NCI-H2107 (cell line): ENCODE results near the gene COX11.

Experiments
- DNase-seq: peaks from one replicate; lab custom pipeline; 2025; lab: John Stamatoyannopoulos, UW

COX11 gene

DNA sequence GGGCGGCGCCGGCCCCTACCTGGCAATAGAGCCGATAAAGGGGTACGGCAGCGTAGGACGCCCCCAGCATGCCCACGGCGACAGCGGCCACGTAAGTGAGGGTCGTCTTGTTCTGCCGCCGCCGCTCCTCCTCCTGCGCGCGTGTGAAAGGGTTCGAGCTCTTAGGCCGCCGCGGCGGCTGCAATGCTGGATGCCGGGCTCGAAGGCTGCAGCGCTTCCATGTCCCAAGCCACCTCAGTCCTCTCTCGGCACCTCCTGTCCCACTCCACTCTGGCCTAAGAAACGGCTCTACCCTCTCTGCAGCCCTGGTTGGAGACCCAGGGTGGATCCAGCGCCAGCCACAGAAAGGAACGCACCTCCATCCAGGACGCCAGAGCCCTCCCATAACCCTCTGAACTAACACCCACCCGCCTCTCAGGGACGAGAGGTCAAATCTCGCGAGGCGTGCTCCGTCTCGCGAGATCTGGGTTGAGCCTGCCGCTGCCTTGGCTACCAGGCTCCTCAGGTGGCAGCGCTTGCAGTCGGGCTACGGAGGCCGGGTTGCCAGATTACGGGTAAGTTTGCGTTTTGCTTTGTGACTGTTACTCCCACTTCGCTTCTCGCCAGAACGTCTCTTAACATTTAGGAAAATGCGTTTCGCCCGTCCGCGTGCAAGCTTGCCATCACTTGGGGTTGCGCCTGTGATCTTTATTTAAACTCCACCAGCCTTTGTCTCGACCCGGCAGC is at the start of gene COX11, which contains the start of gene STXBP4:
COX11 (minus strand) TSS at position 393 of the 726 bp plus-strand sequence; CDS start at position 385, 8 bp downstream.
STXBP4 (plus strand) TSS at position 504 of the 726 bp plus-strand sequence. CDS start 17,455 bp downstream, outside the sequence.
- DNase-seq: peak; percentile 90

GRCh38 chr17:55005520-55005919 is 37.1 kb upstream of the COX11 start:
- no peak for DNase-seq

GRCh38 chr17:55004484-55004883 is 36.0 kb upstream of the COX11 start:
- no peak for DNase-seq

DNA sequence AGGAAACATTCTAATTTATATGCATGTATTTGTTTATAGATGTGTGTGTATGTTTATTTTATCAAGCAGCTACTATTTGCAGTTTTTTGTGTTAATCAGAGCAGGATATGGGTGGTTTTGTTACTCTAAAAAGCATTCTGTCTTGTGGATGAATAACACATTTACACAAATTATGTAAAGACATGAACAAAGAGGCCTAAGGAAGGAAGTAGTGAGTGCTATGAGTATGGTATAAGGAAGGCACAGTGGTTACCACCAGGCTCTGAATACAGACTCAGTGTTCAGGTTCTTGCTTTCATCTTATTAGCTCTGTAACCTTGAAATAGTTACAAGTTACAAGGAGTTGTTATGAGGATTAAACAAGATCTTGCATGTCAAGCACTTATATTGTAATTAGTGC is 34.0 kb upstream of the COX11 start:
- DNase-seq: no peak

DNA sequence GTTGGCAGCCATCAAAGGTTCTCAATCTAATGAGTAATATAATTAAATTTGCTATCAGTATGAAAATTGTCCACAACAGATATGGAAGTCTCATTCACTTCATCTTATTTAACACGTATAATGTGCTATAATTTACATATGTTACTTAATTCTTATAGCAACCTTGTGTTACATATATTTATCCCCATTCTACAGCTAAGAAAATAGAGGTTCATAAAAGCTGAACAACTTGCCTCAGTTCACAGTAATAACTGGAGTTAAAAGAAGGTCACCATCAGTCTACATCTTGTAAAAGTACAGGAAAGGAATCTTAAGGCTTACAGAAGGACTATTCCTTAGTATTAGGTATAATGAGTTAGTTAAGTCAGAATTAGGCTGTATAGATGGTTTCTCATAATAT is 28.0 kb upstream of the COX11 start:
- DNase-seq: no peak

GRCh38 chr17:54992797-54993639 is 24.6 kb upstream of the COX11 start:
- peak; percentile 10 for DNase-seq

GRCh38 chr17:54991567-54991966 is 23.1 kb upstream of the COX11 start:
- DNase-seq: no peak

- DNase-seq: no peak
Measured at GRCh38 chr17:54990118-54990517, 21.7 kb upstream of the COX11 start.

DNA sequence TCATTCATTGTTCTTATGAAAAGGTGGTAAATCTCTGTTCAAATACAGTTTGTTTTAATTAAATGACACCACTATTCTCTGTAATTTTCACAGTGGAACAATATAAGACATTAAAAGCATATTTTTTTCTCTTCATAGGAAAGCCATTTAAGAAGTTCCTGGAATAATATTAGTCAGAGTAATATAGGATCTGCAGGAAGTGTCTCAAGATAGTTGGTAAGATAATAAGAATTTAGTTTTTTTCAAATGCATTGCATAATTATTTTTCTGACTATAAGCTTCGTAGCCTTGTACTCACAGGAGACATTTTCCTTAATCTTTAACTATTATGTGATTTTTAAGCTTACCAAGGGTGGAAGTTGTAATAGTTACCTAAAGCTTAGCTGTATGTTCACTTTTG is 17.0 kb upstream of the COX11 start:
- DNase-seq: no peak

DNA sequence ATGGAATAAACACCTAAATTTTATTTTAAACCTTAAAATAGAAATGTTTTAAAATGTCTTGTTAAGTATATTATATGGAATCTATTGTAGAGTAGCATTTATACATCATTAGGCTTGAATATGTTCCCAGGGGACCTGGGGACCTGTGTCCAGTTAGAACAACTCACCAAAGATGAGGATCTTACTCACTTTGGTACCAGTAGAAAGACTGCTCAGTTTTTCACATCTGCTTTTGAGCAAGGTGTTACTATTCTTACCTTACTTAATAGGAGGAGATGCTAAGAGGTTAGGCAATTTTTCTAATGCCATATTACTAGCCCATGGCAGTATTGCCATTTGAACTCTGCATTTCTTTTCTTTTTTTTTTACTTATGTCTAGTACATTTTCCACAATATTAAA is 14.8 kb upstream of the COX11 start:
- no peak for DNase-seq

DNA sequence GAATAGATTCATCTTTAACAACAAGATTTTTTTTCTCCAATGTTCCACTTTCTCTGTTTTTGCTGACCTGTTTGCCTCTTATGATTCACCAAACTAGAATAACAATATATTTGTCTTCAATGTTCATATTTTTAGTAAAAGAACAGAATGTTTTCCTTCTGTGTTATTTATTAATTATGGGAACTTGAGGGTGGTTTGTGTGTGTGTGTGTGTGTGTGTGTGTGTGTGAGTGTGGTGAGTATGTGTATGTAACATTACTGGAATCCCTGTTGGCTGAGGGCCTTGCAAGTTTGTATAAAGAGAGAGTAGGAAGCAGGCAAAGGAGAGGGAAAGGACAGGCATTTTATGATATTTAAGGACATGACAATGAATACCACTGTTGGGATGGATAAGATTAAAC is 13.9 kb upstream of the COX11 start:
- DNase-seq: no peak

GRCh38 chr17:54980375-54980774 is 11.9 kb upstream of the COX11 start:
- no peak for DNase-seq

GRCh38 chr17:54979657-54980056 is 11.2 kb upstream of the COX11 start:
- DNase-seq: no peak

GRCh38 chr17:54977744-54978143 is 9.3 kb upstream of the COX11 start:
- no peak for DNase-seq

DNA sequence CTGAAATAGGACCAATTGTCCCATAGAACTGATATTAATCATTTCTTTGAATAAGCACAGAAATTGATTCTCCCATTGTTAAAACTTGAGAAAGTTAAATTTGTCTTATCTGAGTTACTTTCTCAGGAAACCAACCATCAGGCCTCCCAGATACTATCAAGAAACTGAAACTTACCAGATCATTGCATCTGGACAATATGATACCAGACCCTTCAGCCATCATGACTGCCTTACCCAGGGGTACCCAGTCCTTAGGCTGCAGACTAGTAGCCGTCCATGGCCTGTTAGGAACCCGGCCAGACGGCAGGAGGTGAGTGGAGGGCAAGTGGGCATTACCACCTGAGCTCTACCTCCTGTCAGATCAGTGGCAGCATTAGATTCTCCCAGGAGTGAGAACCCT is 7.9 kb upstream of the COX11 start:
- no peak for DNase-seq

GRCh38 chr17:54974759-54975158 is 6.3 kb upstream of the COX11 start:
- DNase-seq: no peak

DNA sequence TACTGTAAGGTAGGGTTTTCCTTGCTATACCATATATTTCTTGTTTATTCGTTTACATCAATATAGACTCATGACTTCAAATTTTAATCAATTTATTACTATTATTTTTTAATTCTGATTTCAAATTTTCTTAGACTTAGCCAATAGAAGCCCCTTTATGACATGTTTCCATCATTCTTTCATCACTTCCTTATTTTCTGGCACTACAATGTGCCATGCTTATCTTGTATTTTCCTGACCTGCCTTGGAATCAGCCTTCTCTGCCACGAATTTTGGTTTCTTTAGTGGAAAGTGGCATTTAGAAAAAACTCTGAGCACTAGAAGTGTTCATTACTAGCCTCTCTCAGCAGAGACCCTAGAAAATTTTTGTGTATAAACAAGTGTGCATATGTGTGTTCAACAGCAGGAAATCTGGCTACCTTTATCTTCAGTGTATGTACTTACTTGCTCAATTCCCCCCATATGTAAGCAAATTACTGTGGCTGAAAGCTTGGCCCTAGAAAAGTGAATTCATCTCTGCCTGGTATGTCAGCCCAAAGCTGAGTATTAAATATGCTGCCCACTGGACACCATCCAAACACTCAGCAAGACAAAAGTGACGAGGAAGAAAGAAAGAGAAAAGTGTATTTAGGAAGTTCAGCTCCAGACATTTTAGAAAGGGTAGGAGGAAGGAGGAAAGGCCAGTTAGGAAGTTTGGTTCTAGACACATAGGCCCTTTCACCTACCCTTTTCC is 4.1 kb upstream of the COX11 start:
- no peak for DNase-seq

DNA sequence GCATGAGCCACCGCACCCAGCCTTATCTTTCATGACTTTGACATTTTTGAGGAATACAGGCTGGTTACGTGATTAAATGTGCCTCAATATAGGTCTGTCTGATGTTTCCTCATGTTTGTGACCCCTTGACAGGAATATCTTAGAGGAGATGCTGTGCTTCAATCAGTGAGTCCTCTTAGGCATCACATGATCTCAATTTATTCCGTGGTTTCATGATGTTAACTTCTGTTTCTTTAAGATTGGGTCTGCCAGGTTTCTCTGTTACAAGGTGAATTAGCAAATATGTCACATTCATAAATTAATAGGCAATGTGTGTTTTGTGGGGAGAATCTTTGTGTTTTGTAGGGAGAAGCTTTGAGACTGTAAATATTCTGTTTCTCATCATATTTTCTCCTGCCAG is 3.4 kb upstream of the COX11 start:
- DNase-seq: no peak

DNA sequence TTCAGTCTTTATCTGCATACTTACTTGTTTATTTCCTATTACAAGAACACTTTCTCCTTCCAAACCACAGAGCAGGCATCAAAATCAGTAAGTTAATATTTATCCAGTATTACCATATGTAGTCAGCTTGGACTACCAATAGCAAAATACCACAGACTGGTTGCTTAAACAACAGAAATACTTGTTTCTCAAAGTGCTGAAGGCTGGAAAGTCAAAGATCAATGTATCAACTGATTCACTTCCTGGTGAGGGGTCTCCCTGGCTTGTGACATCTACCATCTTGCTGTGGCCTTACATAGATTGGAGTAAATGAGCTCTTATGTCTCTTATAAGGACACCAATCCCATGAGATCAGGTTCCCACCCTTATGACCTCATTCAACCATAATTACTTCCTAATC is 2.7 kb upstream of the COX11 start:
- DNase-seq: no peak

DNA sequence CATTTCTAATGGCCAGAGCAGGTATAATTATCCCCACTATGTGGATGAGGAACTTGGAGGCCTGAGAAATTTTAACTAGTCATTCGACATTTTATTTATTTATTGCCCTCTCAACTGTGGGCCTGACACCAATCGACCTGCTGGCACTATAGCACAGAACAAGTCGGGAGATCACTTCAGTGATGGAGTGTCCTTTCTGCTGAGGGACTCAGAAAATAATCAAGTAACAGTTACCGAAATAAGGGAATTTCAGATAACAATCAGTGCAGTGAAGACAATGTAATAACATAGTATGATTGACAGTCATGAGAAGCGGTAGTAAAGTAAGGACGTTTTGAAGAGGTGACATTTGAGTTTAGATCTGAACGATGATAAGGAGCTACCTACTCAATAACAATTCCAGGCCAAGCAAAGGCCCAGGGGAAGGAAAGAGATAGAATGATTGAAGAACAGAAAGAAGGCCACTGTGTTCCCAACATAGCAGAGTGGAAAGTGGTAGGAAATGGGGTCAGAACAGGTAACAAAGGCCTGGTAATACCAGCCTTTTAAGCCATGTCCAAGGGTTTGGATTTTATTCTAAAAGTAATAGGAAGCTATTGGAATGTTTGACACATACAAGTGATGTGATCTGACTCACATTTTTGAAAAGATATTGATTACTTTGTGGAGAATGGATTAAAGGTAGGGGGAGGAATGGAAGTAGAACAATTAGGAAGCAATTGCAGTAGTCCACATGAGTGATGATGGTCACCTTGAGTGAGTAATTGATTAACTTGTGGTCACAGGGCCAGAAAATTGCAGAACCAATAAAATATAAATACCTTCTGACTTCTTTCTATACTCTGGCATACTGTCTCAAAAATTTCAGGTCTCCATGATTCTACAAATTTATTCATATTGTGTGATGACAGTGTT is 1.5 kb upstream of the COX11 start:
- DNase-seq: no peak

- DNase-seq: no peak
Measured at GRCh38 chr17:54968988-54969332, 506 bp upstream of the COX11 start.
